ENCODE results near the gene RAB10. TPM values are rescaled to one million over a fixed set of nuclear protein-coding genes. Genes with fewer than 3 reads are reported as not detected.

RAB10 gene
- total and polyA plus RNA-seq, 9 of the 15 experiments (the other 6 are each of a cell fraction or from before 2014, with no cell fraction given), result 25.1 to 214 (median 157) TPM

- TF ChIP-seq ARID3B (CRISPR knock-in tag; IDR thresholded peaks at IDR 0.05; ENCODE audit: borderline replicate concordance) (no peak), RCOR1 (IDR thresholded peaks at IDR 0.05; ENCODE audit: borderline replicate concordance in 1 of 2, low read depth in 2 of 2, low read length in 2 of 2) (0 out of 4 replicates have a peak, but pooled peaks of 1 of the 2 experiments have one; percentile 47), ZMIZ1 (IDR thresholded peaks at IDR 0.05; ENCODE audit: low read depth in 2 of 2, low read length in 2 of 2) (no peak), ARID3A (IDR thresholded peaks at IDR 0.05; ENCODE audit: borderline replicate concordance, low read depth, low read length) (no peak), BCOR (IDR thresholded peaks at IDR 0.05) (peak; percentile 71; the same call in 1 of the 2 replicates), YY1 (IDR thresholded peaks at IDR 0.05; ENCODE audit: borderline replicate concordance in 1 of 3, control insufficient read depth in 1 of 3, extremely low read depth in 1 of 3, insufficient read depth in 3 of 3, insufficient read length in 1 of 3, insufficient replicate concordance in 2 of 3, low read depth in 1 of 3, low read length in 2 of 3) (no peak), MCM2 (IDR thresholded peaks at IDR 0.05; ENCODE audit: low read depth) (no peak), ZNF354B (CRISPR knock-in tag; IDR thresholded peaks at IDR 0.05) (no peak), XRCC3 (IDR thresholded peaks at IDR 0.05) (no peak), U2AF2 (optimal IDR thresholded peaks at IDR 0.05; ENCODE audit: low read depth, low read length) (no peak), MCM5 (IDR thresholded peaks at IDR 0.05; ENCODE audit: low read depth) (no peak), KDM1A (IDR thresholded peaks at IDR 0.05) (peak; percentile 64 to 69)
- TF ChIP-seq, protein P1, sequence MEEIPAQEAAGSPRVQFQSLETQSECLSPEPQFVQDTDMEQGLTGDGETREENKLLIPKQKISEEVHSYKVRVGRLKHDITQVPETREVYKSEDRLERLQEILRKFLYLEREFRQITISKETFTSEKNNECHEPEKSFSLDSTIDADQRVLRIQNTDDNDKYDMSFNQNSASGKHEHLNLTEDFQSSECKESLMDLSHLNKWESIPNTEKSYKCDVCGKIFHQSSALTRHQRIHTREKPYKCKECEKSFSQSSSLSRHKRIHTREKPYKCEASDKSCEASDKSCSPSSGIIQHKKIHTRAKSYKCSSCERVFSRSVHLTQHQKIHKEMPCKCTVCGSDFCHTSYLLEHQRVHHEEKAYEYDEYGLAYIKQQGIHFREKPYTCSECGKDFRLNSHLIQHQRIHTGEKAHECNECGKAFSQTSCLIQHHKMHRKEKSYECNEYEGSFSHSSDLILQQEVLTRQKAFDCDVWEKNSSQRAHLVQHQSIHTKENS (CRISPR knock-in tag; IDR thresholded peaks at IDR 0.05), result no peak
- TF ChIP-seq, protein P2, sequence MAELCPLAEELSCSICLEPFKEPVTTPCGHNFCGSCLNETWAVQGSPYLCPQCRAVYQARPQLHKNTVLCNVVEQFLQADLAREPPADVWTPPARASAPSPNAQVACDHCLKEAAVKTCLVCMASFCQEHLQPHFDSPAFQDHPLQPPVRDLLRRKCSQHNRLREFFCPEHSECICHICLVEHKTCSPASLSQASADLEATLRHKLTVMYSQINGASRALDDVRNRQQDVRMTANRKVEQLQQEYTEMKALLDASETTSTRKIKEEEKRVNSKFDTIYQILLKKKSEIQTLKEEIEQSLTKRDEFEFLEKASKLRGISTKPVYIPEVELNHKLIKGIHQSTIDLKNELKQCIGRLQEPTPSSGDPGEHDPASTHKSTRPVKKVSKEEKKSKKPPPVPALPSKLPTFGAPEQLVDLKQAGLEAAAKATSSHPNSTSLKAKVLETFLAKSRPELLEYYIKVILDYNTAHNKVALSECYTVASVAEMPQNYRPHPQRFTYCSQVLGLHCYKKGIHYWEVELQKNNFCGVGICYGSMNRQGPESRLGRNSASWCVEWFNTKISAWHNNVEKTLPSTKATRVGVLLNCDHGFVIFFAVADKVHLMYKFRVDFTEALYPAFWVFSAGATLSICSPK (IDR thresholded peaks at IDR 0.05; ENCODE audit: borderline replicate concordance), result no peak
Observed at GRCh38 chr2:26172189-26172870, 138.4 kb downstream of the RAB10 start (continued).
